ENCODE data around the gene CAPN7.
"Not testable (repeated sequence)": the region's sequence is repeated elsewhere in the genome, so short reads cannot be mapped to it uniquely, and the experiment has no call there.

The CAPN7 gene

GRCh38 chr3:15174953-15175352, 31.1 kb upstream of the CAPN7 start:
- Histone ChIP-seq H3K9ac (ENCODE audit: low read length in 2 of 2) (no peak overlapping the region), H3K4me3 (ENCODE audit: low read length in 2 of 2) (no peak overlapping the region), H3K9me3 (ENCODE audit: control insufficient read depth in 2 of 2, low read length in 2 of 2) (no peaks in the 10 kb centered on the region), H3K27me3 (ENCODE audit: control insufficient read depth in 1 of 2, insufficient read depth in 2 of 2, low read length in 2 of 2) (no peaks in the 10 kb centered on the region), H3K36me3 (ENCODE audit: control insufficient read depth in 2 of 2, insufficient read depth in 2 of 2, low read length in 2 of 2) (no peaks in the 10 kb centered on the region), H3K4me1 (ENCODE audit: control insufficient read depth, insufficient read depth, low read length) (no peaks in the 10 kb centered on the region), H3K27ac (ENCODE audit: low read length) (no peak overlapping the region)

GRCh38 chr3:15175605-15176004, 30.4 kb upstream of the CAPN7 start:
- Histone ChIP-seq H3K36me3 (ENCODE audit: control insufficient read depth in 2 of 2, insufficient read depth in 2 of 2, low read length in 2 of 2) (no peaks in the 10 kb centered on the region), H3K4me3 (ENCODE audit: low read length in 2 of 2) (no peak overlapping the region), H3K4me1 (ENCODE audit: control insufficient read depth, insufficient read depth, low read length) (no peaks in the 10 kb centered on the region), H3K9ac (ENCODE audit: low read length in 2 of 2) (no peak overlapping the region), H3K27ac (ENCODE audit: low read length) (no peak overlapping the region), H3K27me3 (ENCODE audit: control insufficient read depth in 1 of 2, insufficient read depth in 2 of 2, low read length in 2 of 2) (no peaks in the 10 kb centered on the region), H3K9me3 (ENCODE audit: control insufficient read depth in 2 of 2, low read length in 2 of 2) (no peaks in the 10 kb centered on the region)

- Histone ChIP-seq H3K27me3 (ENCODE audit: control insufficient read depth in 1 of 2, insufficient read depth in 2 of 2, low read length in 2 of 2) (no peaks in the 10 kb centered on the region), H3K9ac (ENCODE audit: low read length in 2 of 2) (no peak overlapping the region), H3K27ac (ENCODE audit: low read length) (no peak overlapping the region), H3K36me3 (ENCODE audit: control insufficient read depth in 2 of 2, insufficient read depth in 2 of 2, low read length in 2 of 2) (no peaks in the 10 kb centered on the region), H3K9me3 (ENCODE audit: control insufficient read depth in 2 of 2, low read length in 2 of 2) (no peaks in the 10 kb centered on the region), H3K4me1 (ENCODE audit: control insufficient read depth, insufficient read depth, low read length) (no peaks in the 10 kb centered on the region), H3K4me3 (ENCODE audit: low read length in 2 of 2) (no peak overlapping the region)
These were observed 25.9 kb upstream of the CAPN7 start for GRCh38 chr3:15180042-15180611.

- Histone ChIP-seq H3K9me3 (ENCODE audit: control insufficient read depth in 2 of 2, low read length in 2 of 2) (no peaks in the 10 kb centered on the region), H3K9ac (ENCODE audit: low read length in 2 of 2) (no peak overlapping the region), H3K27me3 (ENCODE audit: control insufficient read depth in 1 of 2, insufficient read depth in 2 of 2, low read length in 2 of 2) (no peaks in the 10 kb centered on the region), H3K4me1 (ENCODE audit: control insufficient read depth, insufficient read depth, low read length) (no peaks in the 10 kb centered on the region), H3K4me3 (ENCODE audit: low read length in 2 of 2) (no peak overlapping the region), H3K27ac (ENCODE audit: low read length) (no peak overlapping the region), H3K36me3 (ENCODE audit: control insufficient read depth in 2 of 2, insufficient read depth in 2 of 2, low read length in 2 of 2) (no peaks in the 10 kb centered on the region)
These were observed 24.5 kb upstream of the CAPN7 start for GRCh38 chr3:15181511-15181910.

GRCh38 chr3:15181963-15182362, 24.1 kb upstream of the CAPN7 start:
- no peaks in the 10 kb centered on the region for H3K4me1 ChIP-seq (ENCODE audit: control insufficient read depth, insufficient read depth, low read length)
- H3K27me3 ChIP-seq (ENCODE audit: control insufficient read depth in 1 of 2, insufficient read depth in 2 of 2, low read length in 2 of 2): no peaks in the 10 kb centered on the region
- no peak overlapping the region for H3K27ac ChIP-seq (ENCODE audit: low read length)
- H3K36me3 ChIP-seq (ENCODE audit: control insufficient read depth in 2 of 2, insufficient read depth in 2 of 2, low read length in 2 of 2): no peaks in the 10 kb centered on the region
- no peak overlapping the region for H3K4me3 ChIP-seq (ENCODE audit: low read length in 2 of 2)
- H3K9ac ChIP-seq (ENCODE audit: low read length in 2 of 2): no peak overlapping the region
- H3K9me3 ChIP-seq (ENCODE audit: control insufficient read depth in 2 of 2, low read length in 2 of 2): no peaks in the 10 kb centered on the region

GRCh38 chr3:15183011-15183410, 23.0 kb upstream of the CAPN7 start:
- H3K4me3 ChIP-seq (ENCODE audit: low read length in 2 of 2): no peak overlapping the region
- H3K36me3 ChIP-seq (ENCODE audit: control insufficient read depth in 2 of 2, insufficient read depth in 2 of 2, low read length in 2 of 2): no peaks in the 10 kb centered on the region
- no peak overlapping the region for H3K9ac ChIP-seq (ENCODE audit: low read length in 2 of 2)
- H3K4me1 ChIP-seq (ENCODE audit: control insufficient read depth, insufficient read depth, low read length): no peaks in the 10 kb centered on the region
- H3K27ac ChIP-seq (ENCODE audit: low read length): no peak overlapping the region
- H3K27me3 ChIP-seq (ENCODE audit: control insufficient read depth in 1 of 2, insufficient read depth in 2 of 2, low read length in 2 of 2): no peaks in the 10 kb centered on the region
- no peaks in the 10 kb centered on the region for H3K9me3 ChIP-seq (ENCODE audit: control insufficient read depth in 2 of 2, low read length in 2 of 2)

GRCh38 chr3:15185404-15185803, 20.6 kb upstream of the CAPN7 start:
- H3K4me1 ChIP-seq (ENCODE audit: control insufficient read depth, insufficient read depth, low read length): no peaks in the 10 kb centered on the region
- H3K9me3 ChIP-seq (ENCODE audit: control insufficient read depth in 2 of 2, low read length in 2 of 2): no peaks in the 10 kb centered on the region
- no peak overlapping the region for H3K9ac ChIP-seq (ENCODE audit: low read length in 2 of 2)
- no peaks in the 10 kb centered on the region for H3K36me3 ChIP-seq (ENCODE audit: control insufficient read depth in 2 of 2, insufficient read depth in 2 of 2, low read length in 2 of 2)
- H3K27ac ChIP-seq (ENCODE audit: low read length): no peak overlapping the region
- no peak overlapping the region for H3K4me3 ChIP-seq (ENCODE audit: low read length in 2 of 2)
- no peaks in the 10 kb centered on the region for H3K27me3 ChIP-seq (ENCODE audit: control insufficient read depth in 1 of 2, insufficient read depth in 2 of 2, low read length in 2 of 2)

- Histone ChIP-seq H3K36me3 (ENCODE audit: control insufficient read depth in 2 of 2, insufficient read depth in 2 of 2, low read length in 2 of 2) (no peaks in the 10 kb centered on the region), H3K27me3 (ENCODE audit: control insufficient read depth in 1 of 2, insufficient read depth in 2 of 2, low read length in 2 of 2) (no peaks in the 10 kb centered on the region), H3K9me3 (ENCODE audit: control insufficient read depth in 2 of 2, low read length in 2 of 2) (no peaks in the 10 kb centered on the region), H3K9ac (ENCODE audit: low read length in 2 of 2) (no peak overlapping the region), H3K4me1 (ENCODE audit: control insufficient read depth, insufficient read depth, low read length) (no peaks in the 10 kb centered on the region), H3K4me3 (ENCODE audit: low read length in 2 of 2) (no peak overlapping the region), H3K27ac (ENCODE audit: low read length) (no peak overlapping the region)
These were observed 20.0 kb upstream of the CAPN7 start for GRCh38 chr3:15186101-15186476.

GRCh38 chr3:15186477-15187164, 19.4 kb upstream of the CAPN7 start:
- H3K9me3 ChIP-seq (ENCODE audit: control insufficient read depth in 2 of 2, low read length in 2 of 2); H3K9ac ChIP-seq (ENCODE audit: low read length in 2 of 2); H3K36me3 ChIP-seq (ENCODE audit: control insufficient read depth in 2 of 2, insufficient read depth in 2 of 2, low read length in 2 of 2); H3K4me3 ChIP-seq (ENCODE audit: low read length in 2 of 2); H3K27ac ChIP-seq (ENCODE audit: low read length); H3K4me1 ChIP-seq (ENCODE audit: control insufficient read depth, insufficient read depth, low read length); H3K27me3 ChIP-seq (ENCODE audit: control insufficient read depth in 1 of 2, insufficient read depth in 2 of 2, low read length in 2 of 2): not testable (repeated sequence)

- Histone ChIP-seq H3K9ac (ENCODE audit: low read length in 2 of 2) (no peak overlapping the region), H3K27me3 (ENCODE audit: control insufficient read depth in 1 of 2, insufficient read depth in 2 of 2, low read length in 2 of 2) (no peaks in the 10 kb centered on the region), H3K4me1 (ENCODE audit: control insufficient read depth, insufficient read depth, low read length) (no peaks in the 10 kb centered on the region), H3K9me3 (ENCODE audit: control insufficient read depth in 2 of 2, low read length in 2 of 2) (no peaks in the 10 kb centered on the region), H3K27ac (ENCODE audit: low read length) (no peak overlapping the region), H3K4me3 (ENCODE audit: low read length in 2 of 2) (no peak overlapping the region), H3K36me3 (ENCODE audit: control insufficient read depth in 2 of 2, insufficient read depth in 2 of 2, low read length in 2 of 2) (no peaks in the 10 kb centered on the region)
These were observed 8.6 kb upstream of the CAPN7 start for GRCh38 chr3:15197340-15198029.

GRCh38 chr3:15198686-15199085, 7.4 kb upstream of the CAPN7 start:
- Histone ChIP-seq H3K27me3 (ENCODE audit: control insufficient read depth in 1 of 2, insufficient read depth in 2 of 2, low read length in 2 of 2) (no peaks in the 10 kb centered on the region), H3K4me3 (ENCODE audit: low read length in 2 of 2) (no peak overlapping the region), H3K9ac (ENCODE audit: low read length in 2 of 2) (no peak overlapping the region), H3K4me1 (ENCODE audit: control insufficient read depth, insufficient read depth, low read length) (peaks cover 3% of the 10 kb centered on the region), H3K27ac (ENCODE audit: low read length) (no peak overlapping the region), H3K9me3 (ENCODE audit: control insufficient read depth in 2 of 2, low read length in 2 of 2) (no peaks in the 10 kb centered on the region), H3K36me3 (ENCODE audit: control insufficient read depth in 2 of 2, insufficient read depth in 2 of 2, low read length in 2 of 2) (no peaks in the 10 kb centered on the region)

Measured in stomach smooth muscle (tissue), 2 donors.